Measurements from ENCODE around the gene JADE1.

GRCh38 chr4:128776794-128777216, 32.7 kb upstream of the JADE1 start:
- TF ChIP-seq, protein P1, sequence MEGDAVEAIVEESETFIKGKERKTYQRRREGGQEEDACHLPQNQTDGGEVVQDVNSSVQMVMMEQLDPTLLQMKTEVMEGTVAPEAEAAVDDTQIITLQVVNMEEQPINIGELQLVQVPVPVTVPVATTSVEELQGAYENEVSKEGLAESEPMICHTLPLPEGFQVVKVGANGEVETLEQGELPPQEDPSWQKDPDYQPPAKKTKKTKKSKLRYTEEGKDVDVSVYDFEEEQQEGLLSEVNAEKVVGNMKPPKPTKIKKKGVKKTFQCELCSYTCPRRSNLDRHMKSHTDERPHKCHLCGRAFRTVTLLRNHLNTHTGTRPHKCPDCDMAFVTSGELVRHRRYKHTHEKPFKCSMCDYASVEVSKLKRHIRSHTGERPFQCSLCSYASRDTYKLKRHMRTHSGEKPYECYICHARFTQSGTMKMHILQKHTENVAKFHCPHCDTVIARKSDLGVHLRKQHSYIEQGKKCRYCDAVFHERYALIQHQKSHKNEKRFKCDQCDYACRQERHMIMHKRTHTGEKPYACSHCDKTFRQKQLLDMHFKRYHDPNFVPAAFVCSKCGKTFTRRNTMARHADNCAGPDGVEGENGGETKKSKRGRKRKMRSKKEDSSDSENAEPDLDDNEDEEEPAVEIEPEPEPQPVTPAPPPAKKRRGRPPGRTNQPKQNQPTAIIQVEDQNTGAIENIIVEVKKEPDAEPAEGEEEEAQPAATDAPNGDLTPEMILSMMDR (IDR thresholded peaks at IDR 0.05) = no peak
- no peak for TF ChIP-seq POLR2A (IDR thresholded peaks at IDR 0.05)
